Karpas-422 (cell line): ENCODE data around the gene RALGAPB. TPM values are rescaled to one million over a fixed set of nuclear protein-coding genes. Genes with fewer than 3 reads are reported as not detected.
"Not testable (repeated sequence)": the region's sequence is repeated elsewhere in the genome, so short reads cannot be mapped to it uniquely, and the experiment has no call there.

Experiments
- DNase-seq: peaks from one replicate; pipeline ENCODE4 v3.0.0-alpha.2; 2015
- H2AFZ ChIP-seq: fragments of 200-600 bp; sonication (generic); 2 replicates; pipeline ENCODE4 v1.6.1; 2014; ENCODE audit warnings: antibody characterized with exemption, low read length, mixed read lengths
- H3K27ac ChIP-seq: fragments of 200-600 bp; sonication (generic); 2 replicates; pipeline ENCODE4 v1.5.1; 2014; ENCODE audit warnings: mild to moderate bottlenecking, low read length, moderate library complexity
- H3K27me3 ChIP-seq: fragments of 200-600 bp; sonication (generic); 2 replicates; pipeline ENCODE4 v1.6.1; 2014; ENCODE audit warnings: low read length, mixed read lengths
- H3K36me3 ChIP-seq: fragments of 200-600 bp; sonication (generic); 2 replicates; pipeline ENCODE4 v1.6.1; 2014; ENCODE audit warnings: low read length, mixed read lengths; ENCODE audit not compliant: insufficient read depth
- H3K4me1 ChIP-seq: fragments of 200-600 bp; sonication (generic); 2 replicates; pipeline ENCODE4 v1.6.1; 2014; ENCODE audit warnings: mild to moderate bottlenecking, low read length, mixed read lengths
- H3K4me2 ChIP-seq: fragments of 200-600 bp; sonication (generic); 2 replicates; pipeline ENCODE4 v1.6.1; 2014; ENCODE audit warnings: low read length, low read depth, mild to moderate bottlenecking; ENCODE audit not compliant: poor library complexity, severe bottlenecking
- H3K4me3 ChIP-seq: fragments of 200-600 bp; sonication (generic); 2 replicates; pipeline ENCODE4 v1.5.1; 2014; ENCODE audit warnings: mild to moderate bottlenecking, antibody characterized with exemption, low read length, mixed read lengths
- H3K79me2 ChIP-seq: fragments of 200-600 bp; sonication (generic); 2 replicates; pipeline ENCODE4 v1.6.1; 2014; ENCODE audit warnings: mild to moderate bottlenecking, low read length, mixed read lengths
- H3K9ac ChIP-seq: fragments of 200-600 bp; sonication (generic); 2 replicates; pipeline ENCODE4 v1.6.0; 2014; ENCODE audit warnings: low read length
- H3K9me2 ChIP-seq: fragments of 200-600 bp; sonication (generic), shearing (Covaris generic); replicated peaks from 2 replicates; pipeline ENCODE4 v1.6.0; 2014; ENCODE audit warnings: mild to moderate bottlenecking, low read length, moderate library complexity; ENCODE audit not compliant: insufficient read depth
- H3K9me3 ChIP-seq: fragments of 300-700, 200-600 bp; sonication (generic); 2 replicates; pipeline ENCODE4 v1.6.1; 2014; ENCODE audit warnings: low read length, mixed read lengths
- H4K20me1 ChIP-seq: fragments of 200-600 bp; sonication (generic); 2 replicates; pipeline ENCODE4 v1.6.1; 2014; ENCODE audit warnings: mild to moderate bottlenecking, antibody characterized with exemption, low read length, low read depth; ENCODE audit not compliant: insufficient read depth
- total RNA-seq: library from RNA; depleted of rRNA; stranded (reverse); fragments of >200 nt; shearing (Covaris generic); gene quantifications from 2 replicates; pipeline ENCODE4 v1.2.3, GENCODE V29; 2014; ENCODE audit warnings: low replicate concordance

The RALGAPB gene
- total RNA-seq, 1 experiment from 2014 or later: 58.6 TPM

DNA sequence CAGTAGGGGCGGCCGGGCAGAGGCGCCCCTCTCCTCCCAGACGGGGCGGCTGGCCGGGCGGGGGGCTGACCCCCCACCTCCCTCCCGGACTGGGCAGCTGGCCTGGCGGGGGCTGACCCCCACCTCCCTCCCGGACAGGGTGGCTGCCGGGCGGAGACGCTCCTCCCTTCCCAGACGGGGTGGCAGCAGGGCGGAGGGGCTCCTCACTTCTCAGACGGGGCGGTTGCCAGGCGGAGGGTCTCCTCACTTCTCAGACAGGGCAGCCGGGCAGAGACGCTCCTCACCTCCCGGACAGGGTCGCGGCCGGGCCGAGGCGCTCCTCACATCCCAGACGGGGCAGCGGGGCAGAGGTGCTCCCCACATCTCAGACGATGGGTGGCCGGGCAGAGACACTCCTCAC lies 11.1 kb upstream of the RALGAPB start:
- not testable (repeated sequence) for DNase-seq, H3K27ac ChIP-seq, H3K27me3 ChIP-seq, H2AFZ ChIP-seq, H3K9ac ChIP-seq, H3K4me2 ChIP-seq, H4K20me1 ChIP-seq, H3K4me3 ChIP-seq, H3K9me2 ChIP-seq, H3K36me3 ChIP-seq, H3K79me2 ChIP-seq, H3K9me3 ChIP-seq, H3K4me1 ChIP-seq

DNA sequence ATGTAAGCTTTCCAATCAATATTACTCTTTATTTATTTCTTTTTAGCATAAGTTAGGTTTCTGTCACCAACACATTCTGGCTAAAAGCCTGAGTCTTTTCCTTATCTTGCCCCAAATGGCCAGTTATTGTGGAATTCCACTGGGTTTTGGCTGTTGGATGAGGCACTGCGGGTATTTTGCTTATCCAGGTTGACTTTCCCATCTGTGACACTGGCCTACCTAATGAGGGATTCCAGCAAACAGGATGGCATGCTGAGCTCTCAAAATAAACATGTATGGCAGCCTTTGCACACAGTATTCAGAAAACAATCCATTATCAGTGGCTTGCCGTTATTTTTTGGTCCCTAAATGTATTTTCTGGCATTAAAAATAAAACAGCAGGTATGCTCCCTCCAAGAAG lies 6.5 kb upstream of the RALGAPB start:
- Histone ChIP-seq H4K20me1 (no peaks in the 10 kb centered on the region), H3K4me2 (no peak overlapping the region), H3K9me2 (no peaks in the 10 kb centered on the region), H2AFZ (peak overlapping the region; percentile 33), H3K9ac (no peak overlapping the region), H3K27me3 (no peaks in the 10 kb centered on the region), H3K4me1 (peaks cover 3% of the 10 kb centered on the region), H3K36me3 (no peaks in the 10 kb centered on the region), H3K27ac (no peak overlapping the region), H3K4me3 (no peak overlapping the region), H3K79me2 (no peaks in the 10 kb centered on the region), H3K9me3 (no peaks in the 10 kb centered on the region)
- DNase-seq: no peak

DNA sequence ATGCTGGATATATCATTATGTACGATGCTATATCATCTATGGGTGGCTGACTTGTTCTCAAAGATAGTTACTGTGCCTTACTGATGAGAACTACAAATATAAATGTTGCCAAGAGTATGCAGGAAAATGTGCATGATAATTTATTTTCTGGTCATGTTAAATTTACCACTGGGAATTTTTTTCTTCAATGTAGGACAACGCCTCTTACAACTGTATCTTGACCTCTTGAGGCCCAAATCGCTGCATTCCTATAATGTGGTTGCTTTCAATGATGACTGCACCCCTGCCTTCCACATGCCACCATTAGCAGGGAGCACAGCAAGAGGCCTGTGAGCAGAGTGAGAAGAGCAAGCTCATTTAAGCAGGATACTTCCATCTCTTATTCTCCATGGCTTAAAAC lies 5.7 kb upstream of the RALGAPB start:
- no peak overlapping the region for H2AFZ ChIP-seq
- no peaks in the 10 kb centered on the region for H3K9me2 ChIP-seq
- no peak overlapping the region for H3K4me3 ChIP-seq
- H3K27ac ChIP-seq: no peak overlapping the region
- no peak overlapping the region for H3K9ac ChIP-seq
- no peaks in the 10 kb centered on the region for H3K36me3 ChIP-seq
- no peaks in the 10 kb centered on the region for H4K20me1 ChIP-seq
- no peaks in the 10 kb centered on the region for H3K79me2 ChIP-seq
- H3K9me3 ChIP-seq: no peaks in the 10 kb centered on the region
- peaks cover 11% of the 10 kb centered on the region for H3K4me1 ChIP-seq
- DNase-seq: no peak
- H3K4me2 ChIP-seq: no peak overlapping the region
- H3K27me3 ChIP-seq: no peaks in the 10 kb centered on the region

DNA sequence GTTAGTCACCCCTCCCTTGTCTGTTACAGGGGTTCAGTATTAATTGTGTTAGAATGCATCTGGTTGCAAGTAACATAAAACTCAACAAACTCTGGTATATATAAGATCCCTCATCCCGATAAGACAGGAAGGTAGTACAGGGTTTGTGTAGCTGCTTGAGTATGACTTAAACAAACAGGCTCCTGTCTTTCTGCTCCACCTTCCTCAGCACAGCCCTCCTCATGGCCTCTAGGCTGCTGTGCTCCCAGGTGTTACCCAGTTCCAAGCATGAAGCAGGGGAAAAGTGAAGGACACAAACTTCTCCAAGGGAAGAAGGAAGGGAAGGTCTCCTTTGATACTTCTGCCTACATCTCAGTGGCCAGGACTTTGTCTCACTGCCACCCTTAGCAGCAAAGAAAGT lies 1.4 kb upstream of the RALGAPB start:
- H3K9me3 ChIP-seq: no peaks in the 10 kb centered on the region

DNA sequence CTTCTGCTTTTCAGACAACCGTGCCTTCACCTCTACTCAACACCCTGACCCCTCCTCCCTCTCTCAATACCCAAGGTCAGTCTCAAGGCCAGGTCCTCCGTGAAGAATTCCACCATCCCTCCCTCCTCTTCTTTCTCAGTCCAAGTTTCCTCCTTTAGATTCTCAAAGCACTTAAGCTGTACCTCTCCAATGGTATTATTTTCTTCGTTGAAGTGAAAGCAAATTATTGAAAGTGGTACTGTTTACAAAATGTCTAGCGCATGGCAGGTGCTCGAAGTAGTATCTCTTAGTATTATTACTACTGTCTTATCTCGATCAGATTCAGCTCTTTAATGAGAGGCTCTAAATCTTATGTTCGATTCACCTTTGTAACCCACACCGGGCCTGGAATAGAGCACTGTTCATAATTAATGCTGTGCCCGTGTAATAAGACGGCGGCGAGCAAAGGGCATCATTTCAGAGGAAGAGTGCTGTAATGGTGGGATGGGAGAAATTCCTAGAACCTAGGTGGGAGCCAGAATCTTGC lies 593 bp upstream of the RALGAPB start:
- peak overlapping the region; percentile 89 for H3K4me2 ChIP-seq
- H3K9me2 ChIP-seq: no peaks in the 10 kb centered on the region
- peak overlapping the region; percentile 47; the same call in 1 of the 2 replicates for H2AFZ ChIP-seq
- peaks cover 42% of the 10 kb centered on the region for H3K79me2 ChIP-seq
- H3K36me3 ChIP-seq: peaks cover 12% of the 10 kb centered on the region; the same call in 1 of the 2 replicates
- H3K9ac ChIP-seq: peak overlapping the region; percentile 74
- H3K4me3 ChIP-seq: peak overlapping the region; percentile 96
- DNase-seq: no peak
- no peaks in the 10 kb centered on the region for H3K27me3 ChIP-seq
- peak overlapping the region; percentile 50 for H3K27ac ChIP-seq
- H3K4me1 ChIP-seq: peaks cover 36% of the 10 kb centered on the region
- peaks cover 14% of the 10 kb centered on the region; the same call in 1 of the 2 replicates for H4K20me1 ChIP-seq
- no peaks in the 10 kb centered on the region for H3K9me3 ChIP-seq

More for the DNA sequence above, 1.4 kb upstream of the RALGAPB start:
- Histone ChIP-seq H3K9ac (no peak overlapping the region), H3K4me1 (peaks cover 36% of the 10 kb centered on the region), H4K20me1 (peaks cover 14% of the 10 kb centered on the region; the same call in 1 of the 2 replicates), H3K79me2 (peaks cover 34% of the 10 kb centered on the region), H3K4me2 (no peak overlapping the region), H2AFZ (no peak overlapping the region), H3K9me2 (no peaks in the 10 kb centered on the region), H3K27me3 (no peaks in the 10 kb centered on the region), H3K4me3 (no peak overlapping the region), H3K27ac (no peak overlapping the region), H3K36me3 (peaks cover 12% of the 10 kb centered on the region; the same call in 1 of the 2 replicates)
- DNase-seq: no peak

DNA sequence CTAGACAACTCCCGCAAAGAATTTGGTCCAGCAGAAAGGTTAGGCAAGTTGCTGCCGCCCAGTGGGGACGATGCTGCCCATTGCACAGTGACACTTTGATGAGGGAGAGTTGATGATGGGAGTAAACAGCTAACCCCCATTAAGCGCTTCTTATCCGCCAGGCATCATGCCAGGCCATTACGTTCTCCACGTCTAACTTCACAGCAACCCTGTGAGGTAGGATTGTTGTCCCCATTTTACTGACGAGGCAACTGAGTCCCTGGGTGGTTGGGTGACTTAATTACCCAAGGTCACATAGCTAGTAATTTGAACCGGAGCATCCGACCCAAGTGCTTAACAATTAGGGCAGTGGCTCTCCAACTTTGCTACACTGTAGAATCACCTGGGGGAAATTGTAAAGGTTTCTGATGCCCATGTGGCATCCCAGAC lies 738 bp downstream of the RALGAPB start:
- Histone ChIP-seq H3K27me3 (no peaks in the 10 kb centered on the region), H3K79me2 (peaks cover 55% of the 10 kb centered on the region), H3K9me3 (no peaks in the 10 kb centered on the region), H3K4me2 (peak overlapping the region; percentile 92), H2AFZ (no peak overlapping the region), H3K9me2 (no peaks in the 10 kb centered on the region), H4K20me1 (peaks cover 19% of the 10 kb centered on the region; the same call in 1 of the 2 replicates), H3K9ac (peak overlapping the region; percentile 95), H3K36me3 (peaks cover 12% of the 10 kb centered on the region; the same call in 1 of the 2 replicates), H3K4me1 (peaks cover 36% of the 10 kb centered on the region), H3K27ac (peak overlapping the region; percentile 46; the same call in 1 of the 2 replicates), H3K4me3 (peak overlapping the region; percentile 96)
- DNase-seq: peak; percentile 55

DNA sequence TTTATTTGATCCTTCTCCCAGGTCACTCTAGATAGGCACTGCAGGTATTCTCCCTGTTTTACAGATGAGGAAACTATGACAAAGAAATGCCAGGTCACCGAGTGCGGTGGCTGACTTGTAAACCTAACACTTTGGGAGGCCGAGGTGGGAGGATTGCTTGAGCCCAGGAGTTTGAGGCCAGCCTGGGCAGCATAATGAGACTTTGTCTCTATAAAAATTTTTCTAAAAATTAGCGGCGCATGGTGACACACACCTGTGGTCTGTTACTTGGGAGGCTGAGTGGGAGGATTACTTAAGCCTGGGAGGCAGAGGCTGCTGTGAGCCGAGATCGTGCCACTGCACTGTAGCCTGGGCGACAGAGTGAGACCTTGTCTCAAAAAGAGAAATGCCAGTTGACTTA lies 5.1 kb downstream of the RALGAPB start:
- H3K27me3 ChIP-seq: no peaks in the 10 kb centered on the region
- H3K4me1 ChIP-seq: peaks cover 23% of the 10 kb centered on the region
- H3K4me3 ChIP-seq: no peak overlapping the region
- no peak overlapping the region for H3K4me2 ChIP-seq
- no peak for DNase-seq
- peaks cover 93% of the 10 kb centered on the region for H3K79me2 ChIP-seq
- H3K9me2 ChIP-seq: no peaks in the 10 kb centered on the region
- no peak overlapping the region for H3K27ac ChIP-seq
- H2AFZ ChIP-seq: no peak overlapping the region
- no peak overlapping the region for H3K9ac ChIP-seq
- H3K9me3 ChIP-seq: no peaks in the 10 kb centered on the region
- peaks cover 18% of the 10 kb centered on the region for H3K36me3 ChIP-seq
- H4K20me1 ChIP-seq: peaks cover 23% of the 10 kb centered on the region; the same call in 1 of the 2 replicates

DNA sequence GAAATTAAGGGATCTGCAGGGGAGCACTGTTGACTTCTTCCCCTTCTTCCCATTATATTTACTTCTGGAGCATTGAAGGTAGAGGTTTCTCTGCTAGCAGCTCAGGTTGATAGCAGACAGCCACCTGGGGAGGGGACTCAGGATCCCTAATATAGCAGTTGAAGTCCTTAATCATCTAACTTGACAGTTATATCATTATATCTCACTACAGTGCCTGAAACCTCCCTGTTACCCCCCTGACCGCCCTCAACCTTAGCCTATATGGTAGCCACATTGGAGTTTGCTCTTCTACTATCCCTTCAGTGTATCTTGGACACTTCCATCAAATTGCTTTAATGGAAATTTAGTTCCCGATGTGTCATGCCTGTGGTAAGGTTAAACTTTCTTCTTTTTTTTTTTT lies 7.0 kb downstream of the RALGAPB start:
- no peak for DNase-seq
- no peak overlapping the region for H3K27ac ChIP-seq
- H3K36me3 ChIP-seq: peaks cover 15% of the 10 kb centered on the region
- H3K79me2 ChIP-seq: peaks cover 94% of the 10 kb centered on the region
- no peaks in the 10 kb centered on the region for H3K9me3 ChIP-seq
- no peak overlapping the region for H3K9ac ChIP-seq
- no peak overlapping the region for H2AFZ ChIP-seq
- H3K4me1 ChIP-seq: peaks cover 14% of the 10 kb centered on the region
- no peaks in the 10 kb centered on the region for H3K27me3 ChIP-seq
- peaks cover 15% of the 10 kb centered on the region; the same call in 1 of the 2 replicates for H4K20me1 ChIP-seq
- no peaks in the 10 kb centered on the region for H3K9me2 ChIP-seq
- H3K4me2 ChIP-seq: no peak overlapping the region
- no peak overlapping the region for H3K4me3 ChIP-seq
